HepG2 (cell line): ENCODE data around the gene GPR119. TPM values are rescaled to one million over a fixed set of nuclear protein-coding genes. Genes with fewer than 3 reads are reported as not detected.
A peak's percentile ranks its signal among the peaks of the same experiment; 100 is the strongest.

Experiments used
- BATF2 ChIP-seq: sonication (generic); formaldehyde crosslinking; IDR thresholded peaks from 2 replicates; pipeline ENCODE4 v1.8.0; 2022; ENCODE audit warnings: mild to moderate bottlenecking, missing genetic modification reagents, moderate library complexity
- CEBPG ChIP-seq: IDR thresholded peaks from 2 replicates; pipeline ENCODE4 v1.6.1; 2016
- FOXJ3 ChIP-seq: sonication (generic); formaldehyde crosslinking; IDR thresholded peaks from 2 replicates; pipeline ENCODE4 v1.4.0; 2020; ENCODE audit warnings: missing genetic modification reagents, mild to moderate bottlenecking, borderline replicate concordance
- FOXK1 ChIP-seq: sonication (generic); formaldehyde crosslinking; IDR thresholded peaks from 2 replicates; pipeline ENCODE4 v1.4.0; 2020; ENCODE audit warnings: low read depth, missing genetic modification reagents, borderline replicate concordance
- LRRFIP1 ChIP-seq: sonication (generic); formaldehyde crosslinking; conservative IDR thresholded peaks from 2 replicates; pipeline ENCODE4 v1.4.0; 2020; ENCODE audit warnings: missing genetic modification reagents
- NCOA5 ChIP-seq: sonication (generic); formaldehyde crosslinking; IDR thresholded peaks from 2 replicates; pipeline ENCODE4 v1.4.0; 2020; ENCODE audit warnings: missing genetic modification reagents
- NFYB ChIP-seq: sonication (generic); formaldehyde crosslinking; IDR thresholded peaks from 2 replicates; pipeline ENCODE4 v1.4.0; 2020; ENCODE audit warnings: missing genetic modification reagents
- PITX1 ChIP-seq: sonication (generic); formaldehyde crosslinking; IDR thresholded peaks from 2 replicates; pipeline ENCODE4 v1.5.1; 2020; ENCODE audit warnings: mild to moderate bottlenecking, missing genetic modification reagents
- PLSCR1 ChIP-seq: sonication (generic); formaldehyde crosslinking; IDR thresholded peaks from 2 replicates; pipeline ENCODE4 v1.5.0; 2020; ENCODE audit warnings: missing genetic modification reagents, mild to moderate bottlenecking, borderline replicate concordance
- SP140L ChIP-seq: sonication (generic); formaldehyde crosslinking; IDR thresholded peaks from 2 replicates; pipeline ENCODE4 v1.4.0; 2020; ENCODE audit warnings: missing genetic modification reagents, borderline replicate concordance
- TBP ChIP-seq: sonication (generic); formaldehyde crosslinking; IDR thresholded peaks from 2 replicates; pipeline ENCODE4 v1.5.0; 2020; ENCODE audit warnings: missing genetic modification reagents
- TCF7 ChIP-seq: sonication (generic); IDR thresholded peaks from 2 replicates; pipeline ENCODE4 v1.6.1; 2016; ENCODE audit warnings: antibody characterized with exemption, low read depth
- ZBTB49 ChIP-seq: sonication (generic); formaldehyde crosslinking; IDR thresholded peaks from 2 replicates; pipeline ENCODE4 v1.4.0; 2020; ENCODE audit warnings: missing genetic modification reagents, borderline replicate concordance
- ZMYM4 ChIP-seq: sonication (generic); formaldehyde crosslinking; IDR thresholded peaks from 2 replicates; pipeline ENCODE4 v1.8.1; 2023; ENCODE audit warnings: mild to moderate bottlenecking, missing genetic modification reagents
- ZNF180 ChIP-seq: sonication (generic); formaldehyde crosslinking; IDR thresholded peaks from 2 replicates; pipeline ENCODE4 v1.4.0; 2020; ENCODE audit warnings: low read depth, missing genetic modification reagents, borderline replicate concordance
- ZNF225 ChIP-seq: sonication (generic); formaldehyde crosslinking; IDR thresholded peaks from 2 replicates; pipeline ENCODE4 v1.4.0; 2020; ENCODE audit warnings: mild to moderate bottlenecking, missing genetic modification reagents
- ZNF512B ChIP-seq: sonication (generic); formaldehyde crosslinking; IDR thresholded peaks from 2 replicates; pipeline ENCODE4 v1.5.1; 2020; ENCODE audit warnings: missing genetic modification reagents, mild to moderate bottlenecking, borderline replicate concordance
- ZNF629 ChIP-seq: sonication (generic); formaldehyde crosslinking; conservative IDR thresholded peaks from 2 replicates; pipeline ENCODE4 v1.5.0; 2020; ENCODE audit warnings: missing genetic modification reagents
- ZNF740 ChIP-seq: sonication (generic); formaldehyde crosslinking; IDR thresholded peaks from 2 replicates; pipeline ENCODE4 v1.4.0; 2020; ENCODE audit warnings: missing genetic modification reagents
- polyA plus RNA-seq, 8 experiments: library from polyadenylated mRNA; depleted of rRNA in 3 of 8; stranded (reverse) in 7 of 8; unstranded in 1 of 8; fragments of >200 nt; fragmentation: Illumina TruSeq in 4 of 8; extraction: Trizol in 4 of 8; gene quantifications; 2 replicates each; pipeline versions ENCODE4 v1.2.1 to v1.2.3, GENCODE V29; 2011 to 2016; ENCODE audit warnings: low read depth in 4 of 8, missing spikeins in 1 of 8, mixed read lengths in 1 of 8; ENCODE audit not compliant: insufficient read depth in 1 of 8
- total RNA-seq, 5 experiments: library from RNA; depleted of rRNA; stranded (reverse); fragments of >200 nt; fragmentation: Illumina TruSeq; extraction: Trizol; gene quantifications; 2 replicates each; pipeline ENCODE4 v1.2.3, GENCODE V29; 2016; ENCODE audit warnings: low read depth in 1 of 5

The GPR119 gene
- total and polyA plus RNA-seq, 2 of the 13 experiments (the other 11 are each of a cell fraction or from before 2014, with no cell fraction given), result 2.6 to 5.5 TPM

GRCh38 chrX:130339408-130340222 lies 45.9 kb downstream of the GPR119 start, which contains the start of gene SLC25A14 (continued):
- TF ChIP-seq ZNF512B (no peak), NCOA5 (CRISPR knock-in tag) (no peak), PITX1 (no peak), ZNF629 (CRISPR knock-in tag) (no peak), ZNF225 (no peak), BATF2 (no peak), TCF7 (peak; percentile 43; the same call in 1 of the 2 replicates), TBP (CRISPR knock-in tag) (no peak), ZMYM4 (CRISPR knock-in tag) (peak; percentile 51; the same call in 1 of the 2 replicates), ZNF740 (CRISPR knock-in tag) (0 out of 2 replicates have a peak, but pooled peaks have one; percentile 49), NFYB (CRISPR knock-in tag) (no peak), PLSCR1 (CRISPR knock-in tag) (no peak), CEBPG (no peak), SP140L (no peak), LRRFIP1 (CRISPR knock-in tag) (no peak), ZBTB49 (CRISPR knock-in tag) (no peak), ZNF180 (CRISPR knock-in tag) (no peak), FOXJ3 (CRISPR knock-in tag) (no peak), FOXK1 (CRISPR knock-in tag) (0 out of 2 replicates have a peak, but pooled peaks have one; percentile 37)
